Measurements from ENCODE around the gene CCDC198. TPM values are rescaled to one million over a fixed set of nuclear protein-coding genes. Genes with fewer than 3 reads are reported as not detected.

CCDC198 gene
- total and polyA plus RNA-seq, 2 experiments from 2014 or later, result not detected

GRCh38 chr14:57435923-57436322 is 57.7 kb downstream of the CCDC198 start:
- DNase-seq (ENCODE audit: low read depth in 1 of 2, low spot score in 1 of 2), result no peak
- TF ChIP-seq CTCF (IDR thresholded peaks at IDR 0.05; ENCODE audit: low read depth, low read length), result no peak
- Histone ChIP-seq H3K9me3 (ENCODE audit: low read depth) (no peaks in the 10 kb centered on the region), H3K4me1 (ENCODE audit: low read depth) (no peaks in the 10 kb centered on the region), H3K27ac (no peak overlapping the region), H3K4me3 (no peak overlapping the region), H3K27me3 (no peaks in the 10 kb centered on the region), H3K36me3 (no peaks in the 10 kb centered on the region)

GRCh38 chr14:57420986-57421385 is 72.7 kb downstream of the CCDC198 start:
- H3K27me3 ChIP-seq, result no peaks in the 10 kb centered on the region
- no peaks in the 10 kb centered on the region for H3K4me1 ChIP-seq (ENCODE audit: low read depth)
- no peaks in the 10 kb centered on the region for H3K9me3 ChIP-seq (ENCODE audit: low read depth)
- H3K27ac ChIP-seq, result no peak overlapping the region
- no peak for DNase-seq (ENCODE audit: low read depth in 1 of 2, low spot score in 1 of 2)
- H3K4me3 ChIP-seq, result no peak overlapping the region
- TF ChIP-seq CTCF (IDR thresholded peaks at IDR 0.05; ENCODE audit: low read depth, low read length), result no peak
- no peaks in the 10 kb centered on the region for H3K36me3 ChIP-seq

- no peak for TF ChIP-seq CTCF (IDR thresholded peaks at IDR 0.05; ENCODE audit: low read depth, low read length)
- no peaks in the 10 kb centered on the region for H3K36me3 ChIP-seq
- no peak overlapping the region for H3K27ac ChIP-seq
- no peaks in the 10 kb centered on the region for H3K27me3 ChIP-seq
- no peak overlapping the region for H3K4me3 ChIP-seq
- no peak for DNase-seq (ENCODE audit: low read depth in 1 of 2, low spot score in 1 of 2)
- H3K9me3 ChIP-seq (ENCODE audit: low read depth), result no peaks in the 10 kb centered on the region
- no peaks in the 10 kb centered on the region for H3K4me1 ChIP-seq (ENCODE audit: low read depth)
These were observed 73.6 kb downstream of the CCDC198 start for GRCh38 chr14:57420033-57420432.

Other genes with a start within 250 kb of the CCDC198 start
- 47.7 and 73.4 TPM in 2 replicates for gene EXOC5, start 225.0 kb downstream of the CCDC198 start, total RNA-seq
- gene EXOC5, start 225.0 kb downstream of the CCDC198 start, polyA plus RNA-seq, result 61.9 and 78.4 TPM in 2 replicates
- 18.9 and 35.9 TPM in 2 replicates for gene AP5M1, start 224.9 kb downstream of the CCDC198 start, total RNA-seq
- gene AP5M1, start 224.9 kb downstream of the CCDC198 start, polyA plus RNA-seq, result 41.8 and 55.6 TPM in 2 replicates
- 10.8 and 15.6 TPM in 2 replicates for gene NAA30, start 103.3 kb downstream of the CCDC198 start, total RNA-seq
- 15.2 and 18.2 TPM in 2 replicates for gene NAA30, start 103.3 kb downstream of the CCDC198 start, polyA plus RNA-seq